WTC11 (cell line): ENCODE data around the gene LILRA1. TPM values are rescaled to one million over a fixed set of nuclear protein-coding genes. Genes with fewer than 3 reads are reported as not detected.
"Not testable (repeated sequence)": the region's sequence is repeated elsewhere in the genome, so short reads cannot be mapped to it uniquely, and the experiment has no call there.

ENCODE experiments used
- ATAC-seq: fragments of 200-7000 bp; cut with Tn5 transposase; 2 replicates; pipeline ENCODE4 v1.10.0; 2021; ENCODE audit warnings: mild to moderate bottlenecking, moderate library complexity
- CTCF ChIA-PET: fragments of 300-600 bp; sonication (Branson Sonifier 250); formaldehyde crosslinking; loops from one replicate; lab custom pipeline; 2021; ENCODE audit warnings: antibody characterized with exemption; lab: Charles Lee
- POLR2A ChIA-PET: fragments of 350-600 bp; sonication (Branson Sonifier 250); formaldehyde crosslinking; loops from one replicate; lab custom pipeline; 2021; ENCODE audit warnings: antibody characterized with exemption; lab: Charles Lee
- DNase-seq: peaks from one replicate; pipeline ENCODE4 v3.0.0; 2021; ENCODE audit warnings: low spot score
- H3K27ac Mint-ChIP-seq: 2 replicates; pipeline ENCODE4 v1.8.0; 2021; ENCODE audit warnings: mixed read lengths
- H3K27me3 Mint-ChIP-seq: 2 replicates; pipeline ENCODE4 v1.8.0; 2021; ENCODE audit warnings: low read depth, mild to moderate bottlenecking, moderate library complexity, mixed read lengths
- H3K36me3 Mint-ChIP-seq: 2 replicates; pipeline ENCODE4 v1.8.0; 2021; ENCODE audit warnings: mixed read lengths
- H3K4me1 Mint-ChIP-seq: 2 replicates; pipeline ENCODE4 v1.8.0; 2022; ENCODE audit warnings: mixed read lengths
- H3K4me3 Mint-ChIP-seq: 2 replicates; pipeline ENCODE4 v1.8.0; 2021; ENCODE audit warnings: mild to moderate bottlenecking, moderate library complexity, mixed read lengths
- H3K9me3 Mint-ChIP-seq: 2 replicates; pipeline ENCODE4 v1.8.0; 2021; ENCODE audit warnings: mixed read lengths
- ATF6 ChIP-seq: sonication (generic); formaldehyde crosslinking; IDR thresholded peaks from 2 replicates; pipeline ENCODE4 v1.8.1; 2023; ENCODE audit warnings: mild to moderate bottlenecking, missing genetic modification reagents
- CBFB ChIP-seq: sonication (generic); formaldehyde crosslinking; IDR thresholded peaks from 2 replicates; pipeline ENCODE4 v1.8.1; 2022; ENCODE audit warnings: mild to moderate bottlenecking, low read depth, missing genetic modification reagents
- GABPB1 ChIP-seq: sonication (generic); formaldehyde crosslinking; IDR thresholded peaks from 2 replicates; pipeline ENCODE4 v1.8.1; 2023; ENCODE audit warnings: mild to moderate bottlenecking, missing genetic modification reagents
- GRHL2 ChIP-seq: fragments of 250-450 bp; sonication (Bioruptor Pico); IDR thresholded peaks from 2 replicates; pipeline ENCODE4 v1.8.0; 2022; ENCODE audit warnings: mild to moderate bottlenecking, moderate library complexity; ENCODE audit not compliant: insufficient replicate concordance, severe bottlenecking
- NFE2L1 ChIP-seq: sonication (generic); formaldehyde crosslinking; IDR thresholded peaks from 2 replicates; pipeline ENCODE4 v1.8.1; 2023; ENCODE audit warnings: missing genetic modification reagents
- NR1H2 ChIP-seq: sonication (generic); formaldehyde crosslinking; IDR thresholded peaks from 2 replicates; pipeline ENCODE4 v1.9.0; 2021; ENCODE audit warnings: mild to moderate bottlenecking, moderate library complexity, missing genetic modification reagents
- OVOL2 ChIP-seq: fragments of 250-450 bp; sonication (Bioruptor Pico); IDR thresholded peaks from 2 replicates; pipeline ENCODE4 v1.9.0; 2021; ENCODE audit warnings: mild to moderate bottlenecking, borderline replicate concordance
- RELA ChIP-seq: sonication (generic); formaldehyde crosslinking; IDR thresholded peaks from 2 replicates; pipeline ENCODE4 v1.8.1; 2022; ENCODE audit warnings: missing genetic modification reagents, mild to moderate bottlenecking, borderline replicate concordance
- SMAD4 ChIP-seq: sonication (generic); formaldehyde crosslinking; IDR thresholded peaks from 2 replicates; pipeline ENCODE4 v1.8.0; 2022; ENCODE audit warnings: mild to moderate bottlenecking, missing genetic modification reagents
- TP53 ChIP-seq: sonication (generic); formaldehyde crosslinking; IDR thresholded peaks from 2 replicates; pipeline ENCODE4 v1.8.1; 2023; ENCODE audit warnings: mild to moderate bottlenecking, missing genetic modification reagents
- ZBTB43 ChIP-seq: sonication (generic); formaldehyde crosslinking; IDR thresholded peaks from 2 replicates; pipeline ENCODE4 v1.8.1; 2023; ENCODE audit warnings: mild to moderate bottlenecking, missing genetic modification reagents
- ZMAT4 ChIP-seq: fragments of 250-450 bp; sonication (Bioruptor Pico); IDR thresholded peaks from 2 replicates; pipeline ENCODE4 v1.9.0; 2021; ENCODE audit warnings: mild to moderate bottlenecking
- ZNF219 ChIP-seq: sonication (generic); formaldehyde crosslinking; IDR thresholded peaks from 2 replicates; pipeline ENCODE4 v1.8.0; 2023; ENCODE audit warnings: missing genetic modification reagents, mild to moderate bottlenecking, borderline replicate concordance
- ZNF232 ChIP-seq: sonication (generic); formaldehyde crosslinking; IDR thresholded peaks from 2 replicates; pipeline ENCODE4 v1.8.0; 2022; ENCODE audit warnings: mild to moderate bottlenecking, missing genetic modification reagents
- ZNF317 ChIP-seq: sonication (generic); formaldehyde crosslinking; IDR thresholded peaks from 2 replicates; pipeline ENCODE4 v1.8.1; 2023; ENCODE audit warnings: low read depth, mild to moderate bottlenecking, moderate library complexity, missing genetic modification reagents, borderline replicate concordance
- ZNF423 ChIP-seq: fragments of 250-450 bp; sonication (Bioruptor Pico); IDR thresholded peaks from 2 replicates; pipeline ENCODE4 v2.1.2; 2022; ENCODE audit warnings: mild to moderate bottlenecking, moderate library complexity
- total RNA-seq: library from RNA; stranded (reverse); gene quantifications from 3 replicates; pipeline ENCODE4 v1.2.3, GENCODE V29; 2021
- TF ChIP-seq, protein P1 (sequence below): sonication (generic); formaldehyde crosslinking; IDR thresholded peaks from 2 replicates; pipeline ENCODE4 v1.8.1; 2022; ENCODE audit warnings: mild to moderate bottlenecking, moderate library complexity, missing genetic modification reagents
- TF ChIP-seq, protein P2 (sequence below): fragments of 250-450 bp; sonication (Bioruptor Pico); IDR thresholded peaks from 2 replicates; pipeline ENCODE4 v1.8.0; 2021; ENCODE audit warnings: mild to moderate bottlenecking
- TF ChIP-seq, protein P3 (sequence below): sonication (generic); formaldehyde crosslinking; IDR thresholded peaks from 2 replicates; pipeline ENCODE4 v1.8.0; 2022; ENCODE audit warnings: mild to moderate bottlenecking, missing genetic modification reagents
- TF ChIP-seq, protein P4 (sequence below): sonication (generic); formaldehyde crosslinking; IDR thresholded peaks from 2 replicates; pipeline ENCODE4 v1.8.1; 2022; ENCODE audit warnings: low read depth, missing genetic modification reagents, borderline replicate concordance
- TF ChIP-seq, protein P5 (sequence below): sonication (generic); formaldehyde crosslinking; IDR thresholded peaks from 2 replicates; pipeline ENCODE4 v1.8.1; 2022; ENCODE audit warnings: missing genetic modification reagents, borderline replicate concordance

The LILRA1 gene
- total RNA-seq, 1 experiment from 2014 or later, result not detected

DNA sequence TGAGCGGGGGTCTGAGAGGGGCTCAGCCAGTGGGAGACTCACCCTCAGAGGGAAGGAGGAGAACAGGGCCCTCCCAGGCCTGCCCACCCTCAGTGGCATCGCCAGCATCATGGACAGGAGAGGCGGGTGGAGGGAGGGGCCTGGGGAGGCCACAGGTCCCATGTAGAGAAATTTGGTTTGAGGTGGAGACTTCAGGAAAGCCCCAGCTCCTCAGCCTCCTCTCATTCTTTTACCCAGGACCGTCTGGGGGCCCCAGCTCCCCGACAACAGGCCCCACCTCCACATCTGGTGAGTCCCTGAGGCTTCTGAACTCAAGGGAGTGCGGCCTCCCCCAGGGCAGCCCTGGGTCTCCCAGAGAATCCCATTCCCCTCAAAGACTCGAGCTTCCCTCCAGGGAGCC, 40.0 kb downstream of the LILRA1 start:
- peaks cover 3% of the 10 kb centered on the region for H3K27me3 Mint-ChIP-seq
- no peak for ATAC-seq

GRCh38 chr19:54636081-54636480, 42.6 kb downstream of the LILRA1 start:
- H3K36me3 Mint-ChIP-seq, result peaks cover 35% of the 10 kb centered on the region
- H3K9me3 Mint-ChIP-seq, result peaks cover 44% of the 10 kb centered on the region
- H3K27me3 Mint-ChIP-seq, ATAC-seq, CTCF ChIA-PET, POLR2A ChIA-PET, H3K4me1 Mint-ChIP-seq, DNase-seq, H3K4me3 Mint-ChIP-seq, H3K27ac Mint-ChIP-seq: not testable (repeated sequence)

More for the DNA sequence above, 40.0 kb downstream of the LILRA1 start:
- no peak overlapping the region for H3K27ac Mint-ChIP-seq
- TF ChIP-seq NFE2L1 (CRISPR knock-in tag) (no peak), ZNF317 (no peak), RELA (no peak), ATF6 (no peak), ZMAT4 (CRISPR knock-in tag) (no peak), GABPB1 (no peak), OVOL2 (CRISPR knock-in tag) (no peak), ZBTB43 (CRISPR knock-in tag) (no peak), CBFB (no peak), GRHL2 (no peak), ZNF219 (no peak), ZNF423 (CRISPR knock-in tag) (no peak), ZNF232 (CRISPR knock-in tag) (no peak)
- TF ChIP-seq, protein P1, sequence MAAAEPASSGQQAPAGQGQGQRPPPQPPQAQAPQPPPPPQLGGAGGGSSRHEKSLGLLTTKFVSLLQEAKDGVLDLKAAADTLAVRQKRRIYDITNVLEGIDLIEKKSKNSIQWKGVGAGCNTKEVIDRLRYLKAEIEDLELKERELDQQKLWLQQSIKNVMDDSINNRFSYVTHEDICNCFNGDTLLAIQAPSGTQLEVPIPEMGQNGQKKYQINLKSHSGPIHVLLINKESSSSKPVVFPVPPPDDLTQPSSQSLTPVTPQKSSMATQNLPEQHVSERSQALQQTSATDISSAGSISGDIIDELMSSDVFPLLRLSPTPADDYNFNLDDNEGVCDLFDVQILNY, result no peak
- TF ChIP-seq, protein P2, sequence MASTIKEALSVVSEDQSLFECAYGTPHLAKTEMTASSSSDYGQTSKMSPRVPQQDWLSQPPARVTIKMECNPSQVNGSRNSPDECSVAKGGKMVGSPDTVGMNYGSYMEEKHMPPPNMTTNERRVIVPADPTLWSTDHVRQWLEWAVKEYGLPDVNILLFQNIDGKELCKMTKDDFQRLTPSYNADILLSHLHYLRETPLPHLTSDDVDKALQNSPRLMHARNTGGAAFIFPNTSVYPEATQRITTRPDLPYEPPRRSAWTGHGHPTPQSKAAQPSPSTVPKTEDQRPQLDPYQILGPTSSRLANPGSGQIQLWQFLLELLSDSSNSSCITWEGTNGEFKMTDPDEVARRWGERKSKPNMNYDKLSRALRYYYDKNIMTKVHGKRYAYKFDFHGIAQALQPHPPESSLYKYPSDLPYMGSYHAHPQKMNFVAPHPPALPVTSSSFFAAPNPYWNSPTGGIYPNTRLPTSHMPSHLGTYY (CRISPR knock-in tag), result no peak
- TF ChIP-seq, protein P3, sequence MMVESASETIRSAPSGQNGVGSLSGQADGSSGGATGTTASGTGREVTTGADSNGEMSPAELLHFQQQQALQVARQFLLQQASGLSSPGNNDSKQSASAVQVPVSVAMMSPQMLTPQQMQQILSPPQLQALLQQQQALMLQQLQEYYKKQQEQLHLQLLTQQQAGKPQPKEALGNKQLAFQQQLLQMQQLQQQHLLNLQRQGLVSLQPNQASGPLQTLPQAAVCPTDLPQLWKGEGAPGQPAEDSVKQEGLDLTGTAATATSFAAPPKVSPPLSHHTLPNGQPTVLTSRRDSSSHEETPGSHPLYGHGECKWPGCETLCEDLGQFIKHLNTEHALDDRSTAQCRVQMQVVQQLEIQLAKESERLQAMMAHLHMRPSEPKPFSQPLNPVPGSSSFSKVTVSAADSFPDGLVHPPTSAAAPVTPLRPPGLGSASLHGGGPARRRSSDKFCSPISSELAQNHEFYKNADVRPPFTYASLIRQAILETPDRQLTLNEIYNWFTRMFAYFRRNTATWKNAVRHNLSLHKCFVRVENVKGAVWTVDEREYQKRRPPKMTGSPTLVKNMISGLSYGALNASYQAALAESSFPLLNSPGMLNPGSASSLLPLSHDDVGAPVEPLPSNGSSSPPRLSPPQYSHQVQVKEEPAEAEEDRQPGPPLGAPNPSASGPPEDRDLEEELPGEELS (CRISPR knock-in tag), result no peak
- peaks cover 32% of the 10 kb centered on the region for H3K36me3 Mint-ChIP-seq
- H3K4me3 Mint-ChIP-seq, result no peak overlapping the region
- CTCF ChIA-PET, result no interaction called here
- DNase-seq, result no peak
- no peaks in the 10 kb centered on the region for H3K4me1 Mint-ChIP-seq
- POLR2A ChIA-PET, result no interaction called here
- peaks cover 37% of the 10 kb centered on the region for H3K9me3 Mint-ChIP-seq

- no peak for DNase-seq
- no peak for TF ChIP-seq TP53 (CRISPR knock-in tag)
- TF ChIP-seq, protein P4, sequence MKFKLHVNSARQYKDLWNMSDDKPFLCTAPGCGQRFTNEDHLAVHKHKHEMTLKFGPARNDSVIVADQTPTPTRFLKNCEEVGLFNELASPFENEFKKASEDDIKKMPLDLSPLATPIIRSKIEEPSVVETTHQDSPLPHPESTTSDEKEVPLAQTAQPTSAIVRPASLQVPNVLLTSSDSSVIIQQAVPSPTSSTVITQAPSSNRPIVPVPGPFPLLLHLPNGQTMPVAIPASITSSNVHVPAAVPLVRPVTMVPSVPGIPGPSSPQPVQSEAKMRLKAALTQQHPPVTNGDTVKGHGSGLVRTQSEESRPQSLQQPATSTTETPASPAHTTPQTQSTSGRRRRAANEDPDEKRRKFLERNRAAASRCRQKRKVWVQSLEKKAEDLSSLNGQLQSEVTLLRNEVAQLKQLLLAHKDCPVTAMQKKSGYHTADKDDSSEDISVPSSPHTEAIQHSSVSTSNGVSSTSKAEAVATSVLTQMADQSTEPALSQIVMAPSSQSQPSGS (CRISPR knock-in tag), result no peak
- TF ChIP-seq ZNF232 (CRISPR knock-in tag), result no peak
- TF ChIP-seq NR1H2 (CRISPR knock-in tag), result no peak
- TF ChIP-seq, protein P5, sequence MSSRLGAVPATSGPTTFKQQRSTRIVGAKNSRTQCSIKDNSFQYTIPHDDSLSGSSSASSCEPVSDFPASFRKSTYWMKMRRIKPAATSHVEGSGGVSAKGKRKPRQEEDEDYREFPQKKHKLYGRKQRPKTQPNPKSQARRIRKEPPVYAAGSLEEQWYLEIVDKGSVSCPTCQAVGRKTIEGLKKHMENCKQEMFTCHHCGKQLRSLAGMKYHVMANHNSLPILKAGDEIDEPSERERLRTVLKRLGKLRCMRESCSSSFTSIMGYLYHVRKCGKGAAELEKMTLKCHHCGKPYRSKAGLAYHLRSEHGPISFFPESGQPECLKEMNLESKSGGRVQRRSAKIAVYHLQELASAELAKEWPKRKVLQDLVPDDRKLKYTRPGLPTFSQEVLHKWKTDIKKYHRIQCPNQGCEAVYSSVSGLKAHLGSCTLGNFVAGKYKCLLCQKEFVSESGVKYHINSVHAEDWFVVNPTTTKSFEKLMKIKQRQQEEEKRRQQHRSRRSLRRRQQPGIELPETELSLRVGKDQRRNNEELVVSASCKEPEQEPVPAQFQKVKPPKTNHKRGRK, result no peak
- TF ChIP-seq SMAD4, result no peak
- H3K27ac Mint-ChIP-seq, result no peak overlapping the region
- CTCF ChIA-PET, result no interaction called here
- H3K9me3 Mint-ChIP-seq, result peaks cover 53% of the 10 kb centered on the region
- H3K4me1 Mint-ChIP-seq, result no peaks in the 10 kb centered on the region
- H3K4me3 Mint-ChIP-seq, result no peak overlapping the region
- H3K36me3 Mint-ChIP-seq, result peaks cover 37% of the 10 kb centered on the region
- POLR2A ChIA-PET, result no interaction called here
- no peak for ATAC-seq
- H3K27me3 Mint-ChIP-seq, result peaks cover 12% of the 10 kb centered on the region
Observed at GRCh38 chr19:54638683-54639082, 45.3 kb downstream of the LILRA1 start.

GRCh38 chr19:54642953-54643352, 49.5 kb downstream of the LILRA1 start:
- ATAC-seq, DNase-seq, H3K4me1 Mint-ChIP-seq, H3K4me3 Mint-ChIP-seq, CTCF ChIA-PET, POLR2A ChIA-PET, H3K27ac Mint-ChIP-seq: not testable (repeated sequence)
- peaks cover 12% of the 10 kb centered on the region for H3K27me3 Mint-ChIP-seq
- H3K9me3 Mint-ChIP-seq, result peaks cover 73% of the 10 kb centered on the region
- peaks cover 32% of the 10 kb centered on the region for H3K36me3 Mint-ChIP-seq
